HG03460 (cell line): Measurements from ENCODE around the gene CNTN5.

Experiments
- ATAC-seq: cut with Tn5 transposase; IDR thresholded peaks from one replicate; pipeline ENCODE4 v1.9.1; 2021; ENCODE audit not compliant: unreplicated experiment

CNTN5 gene

DNA sequence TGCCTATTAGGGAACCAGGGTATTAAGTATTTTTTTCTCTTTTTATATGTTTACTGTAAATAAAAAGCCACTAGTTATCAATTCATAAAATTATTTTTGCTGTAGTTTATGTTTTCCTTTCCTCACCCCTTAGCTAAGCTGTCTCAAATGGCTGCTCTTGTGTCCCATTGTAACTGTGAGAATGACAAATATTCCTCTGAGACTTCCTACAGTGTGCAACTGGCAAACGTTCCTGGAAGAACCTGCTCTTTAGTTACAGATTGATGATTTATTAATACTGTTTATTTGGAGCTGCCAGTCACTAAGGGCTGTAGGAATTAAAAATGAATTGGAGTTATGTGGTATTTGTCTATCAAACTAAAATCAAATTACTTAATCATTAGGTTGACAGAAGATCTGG, 990.9 kb downstream of the CNTN5 start:
- no peak for ATAC-seq

GRCh38 chr11:100013011-100013410, 992.3 kb downstream of the CNTN5 start:
- ATAC-seq = no peak

- no peak for ATAC-seq
Observed at GRCh38 chr11:100031973-100032372, 1011.2 kb downstream of the CNTN5 start.

GRCh38 chr11:100061006-100061405, 1040.3 kb downstream of the CNTN5 start:
- no peak for ATAC-seq

DNA sequence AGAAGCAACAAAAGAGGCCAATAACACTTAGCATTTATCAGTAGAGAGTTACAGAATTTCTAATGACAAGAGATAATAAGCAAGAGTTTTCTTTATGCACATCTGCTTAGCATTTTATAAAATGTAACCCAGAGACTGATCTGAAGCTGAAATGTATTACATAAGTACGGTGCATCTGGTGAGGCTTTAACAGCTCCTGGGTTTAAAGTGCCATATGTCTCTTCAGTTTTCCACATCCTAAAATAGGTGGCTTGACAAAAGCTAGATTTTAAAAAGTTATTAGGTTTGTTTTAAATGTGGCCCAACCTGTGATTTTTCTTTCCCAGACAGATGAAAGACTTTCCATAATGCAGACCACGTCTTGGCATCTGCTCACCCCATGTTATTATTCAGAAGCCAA, 1045.7 kb downstream of the CNTN5 start:
- no peak for ATAC-seq

- ATAC-seq = no peak
Observed at GRCh38 chr11:100068116-100068515, 1047.4 kb downstream of the CNTN5 start.

DNA sequence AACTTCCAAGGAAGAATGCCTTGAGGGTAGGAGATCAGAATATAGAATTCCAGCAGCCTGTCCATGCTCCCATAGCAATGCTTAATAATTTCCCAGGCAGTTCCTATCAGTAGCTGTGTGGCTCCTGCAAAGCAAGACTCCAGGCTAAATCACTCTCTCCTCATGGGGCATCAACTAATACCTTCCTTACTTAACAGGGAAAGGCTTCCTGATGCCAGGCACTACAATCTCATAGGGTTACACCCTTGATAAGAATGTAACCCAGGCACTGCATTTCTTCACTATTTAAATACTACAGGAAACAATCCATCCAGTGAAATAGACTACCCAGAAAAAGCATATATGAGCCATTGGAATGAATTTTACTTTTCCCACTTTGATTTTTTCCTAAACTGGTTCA, 1051.4 kb downstream of the CNTN5 start:
- ATAC-seq = no peak

DNA sequence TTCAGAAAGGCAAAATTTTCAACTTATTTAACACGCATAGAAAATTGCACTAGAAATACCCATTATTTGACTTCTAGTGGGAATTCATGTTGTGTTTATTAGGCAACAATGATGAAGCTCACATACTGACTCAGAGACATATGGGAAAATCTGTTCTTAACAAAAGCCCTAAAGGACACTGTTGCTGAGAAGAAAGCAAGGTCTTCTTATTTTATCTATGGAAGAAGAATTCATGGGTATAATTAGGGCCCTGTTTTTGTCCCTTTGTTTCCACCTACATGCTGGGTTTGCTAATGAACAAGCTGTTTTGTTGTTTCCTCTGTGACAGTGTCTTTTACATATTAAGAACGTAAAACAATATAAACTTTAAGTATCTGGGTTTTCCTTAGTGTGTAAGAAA, 1059.6 kb downstream of the CNTN5 start:
- no peak for ATAC-seq

GRCh38 chr11:100080821-100081220, 1060.1 kb downstream of the CNTN5 start:
- no peak for ATAC-seq

- no peak for ATAC-seq
Observed at GRCh38 chr11:100093698-100094097, 1072.9 kb downstream of the CNTN5 start.

DNA sequence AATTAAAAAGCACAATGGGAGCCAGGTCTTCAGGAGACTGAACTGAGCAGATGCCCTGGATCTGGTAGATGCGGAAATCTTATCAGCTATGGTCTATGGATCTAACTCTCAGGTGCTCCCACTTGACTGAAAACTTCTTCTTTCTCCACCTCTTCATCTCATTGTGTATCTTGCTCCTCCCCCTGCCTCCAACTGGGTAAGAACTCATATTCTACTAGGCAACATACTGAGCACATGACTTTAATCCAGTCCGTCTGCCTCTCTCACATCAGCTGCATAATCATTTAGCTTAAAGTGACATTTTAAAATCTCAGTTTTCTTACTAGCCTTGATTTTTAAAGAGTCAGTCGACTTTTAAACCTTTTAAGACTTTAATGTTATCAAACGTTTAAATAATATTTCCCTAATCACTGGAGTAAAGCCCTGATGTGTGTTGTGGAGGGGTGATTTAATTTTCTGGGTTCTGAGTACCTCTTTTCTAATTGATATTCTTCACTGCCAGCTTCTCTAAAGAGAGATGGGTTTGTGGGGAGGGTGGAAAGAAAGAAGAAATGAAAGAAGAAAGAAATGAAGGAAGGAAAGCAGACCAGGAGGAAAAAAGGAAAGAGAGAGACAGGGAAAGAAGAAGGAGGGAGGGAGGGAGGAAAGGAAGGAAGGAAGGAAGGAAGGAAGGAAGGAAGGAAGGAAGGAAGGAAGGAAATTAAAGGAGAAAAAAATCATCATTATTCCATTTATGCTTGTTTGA, 1073.5 kb downstream of the CNTN5 start:
- ATAC-seq = no peak

- ATAC-seq = no peak
Observed at GRCh38 chr11:100095809-100096208, 1075.1 kb downstream of the CNTN5 start.

DNA sequence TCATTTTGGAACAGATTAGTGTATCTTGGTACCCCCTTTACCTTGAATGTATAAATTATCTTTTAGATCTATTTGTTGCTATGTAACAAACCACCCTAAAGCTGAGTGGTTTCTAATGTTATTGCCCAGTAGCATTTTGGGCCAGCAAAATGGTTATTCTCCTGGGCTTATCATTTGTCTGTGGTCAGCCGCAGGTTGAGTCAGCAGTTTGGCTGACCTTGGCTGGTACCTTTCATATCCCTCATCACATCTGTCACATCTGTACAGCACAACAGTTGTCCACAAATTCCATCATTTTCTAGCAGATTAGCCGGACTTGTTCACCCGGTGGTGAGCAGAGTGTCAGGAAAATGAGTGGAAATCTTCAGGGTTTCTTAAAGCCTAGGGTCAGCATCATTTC, 1077.8 kb downstream of the CNTN5 start:
- ATAC-seq = no peak

GRCh38 chr11:100105255-100105981, 1084.7 kb downstream of the CNTN5 start:
- no peak for ATAC-seq

GRCh38 chr11:100105982-100106358, 1085.2 kb downstream of the CNTN5 start:
- ATAC-seq = no peak

- ATAC-seq = no peak
Observed at GRCh38 chr11:100119176-100119575, 1098.4 kb downstream of the CNTN5 start.

DNA sequence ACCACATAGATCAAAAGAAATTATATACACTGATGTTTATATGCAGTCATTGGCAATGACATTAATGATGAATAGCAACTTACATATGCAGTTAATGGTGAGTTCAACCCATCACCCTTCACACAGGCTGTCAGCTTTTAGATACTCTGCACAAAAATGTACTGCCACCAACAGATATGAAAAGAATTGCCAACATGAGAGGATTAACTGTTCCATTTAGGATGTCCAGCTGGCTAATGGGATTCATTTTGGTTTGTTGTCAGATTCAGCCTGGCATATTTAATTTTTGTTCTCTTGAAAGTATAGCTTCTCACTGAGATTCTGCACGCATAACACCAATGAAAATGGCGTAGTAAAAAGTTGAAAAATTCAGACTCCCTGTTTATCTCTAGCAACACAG, 1112.4 kb downstream of the CNTN5 start:
- ATAC-seq = no peak

DNA sequence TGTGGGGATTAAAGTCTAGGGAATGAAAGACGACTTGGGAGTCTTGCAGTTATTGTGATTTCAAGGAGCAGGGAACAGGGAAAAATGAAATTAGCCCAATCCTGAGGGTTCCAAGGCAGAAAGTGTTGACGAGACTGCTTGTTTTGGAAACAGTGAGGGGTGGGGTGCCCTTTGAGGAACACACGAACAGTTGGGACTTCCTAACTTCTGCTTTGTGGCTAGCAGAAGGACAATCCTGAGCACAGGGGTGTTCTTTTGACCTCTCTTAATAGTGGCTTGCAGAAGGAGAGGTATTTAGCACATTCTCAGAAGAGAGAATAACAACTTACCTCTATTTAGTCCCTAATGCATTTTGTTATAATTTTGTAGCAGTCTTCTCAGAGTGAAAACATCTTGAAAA, 1120.5 kb downstream of the CNTN5 start:
- ATAC-seq = no peak

GRCh38 chr11:100151944-100152343, 1131.2 kb downstream of the CNTN5 start:
- ATAC-seq = no peak

GRCh38 chr11:100152766-100153165, 1132.0 kb downstream of the CNTN5 start:
- no peak for ATAC-seq

DNA sequence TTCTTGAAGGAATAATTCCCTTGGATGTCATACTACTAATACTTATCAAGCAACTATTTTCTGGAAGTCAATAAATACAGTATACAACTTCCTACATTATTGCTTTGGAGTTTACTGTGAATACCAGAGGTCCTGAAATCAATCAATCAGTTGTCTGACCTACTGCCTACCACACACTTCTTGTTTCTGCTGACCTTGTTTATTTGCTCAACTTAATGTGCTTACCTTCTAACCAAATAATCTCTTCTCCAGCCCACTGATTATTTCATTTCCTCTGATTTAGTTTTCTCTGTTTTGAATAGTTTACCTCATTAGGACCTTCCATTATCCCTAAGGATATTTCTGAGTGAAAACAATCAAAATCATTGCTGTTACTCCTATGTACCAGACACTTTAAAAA, 1142.7 kb downstream of the CNTN5 start:
- ATAC-seq = no peak

DNA sequence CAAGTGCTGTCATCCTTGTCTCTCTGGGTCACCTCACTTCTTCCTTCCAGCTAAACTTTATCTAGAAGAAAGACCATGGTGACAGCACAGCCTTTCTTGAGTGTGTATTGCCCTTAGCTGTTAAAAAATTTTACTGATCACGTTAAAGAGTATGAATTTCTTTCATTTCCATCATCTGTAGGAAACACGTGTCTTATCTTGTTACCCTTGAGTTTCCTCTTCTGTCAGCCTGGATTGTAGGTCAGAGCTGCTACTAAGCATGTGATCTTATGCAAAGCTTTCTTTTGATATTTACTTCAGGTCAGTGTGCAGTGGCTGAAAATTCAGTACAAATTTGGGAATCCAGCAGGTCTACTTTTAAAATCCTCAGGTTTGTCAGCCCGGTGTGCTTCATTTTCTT, 1154.1 kb downstream of the CNTN5 start:
- no peak for ATAC-seq

GRCh38 chr11:100176456-100176855, 1155.7 kb downstream of the CNTN5 start:
- ATAC-seq = no peak
